NCI-H2196 (cell line): ENCODE data around the gene BANF2.

Experiments
- DNase-seq: peaks from one replicate; lab custom pipeline; 2025; ENCODE audit not compliant: unreplicated experiment; lab: John Stamatoyannopoulos, UW

BANF2 gene

DNA sequence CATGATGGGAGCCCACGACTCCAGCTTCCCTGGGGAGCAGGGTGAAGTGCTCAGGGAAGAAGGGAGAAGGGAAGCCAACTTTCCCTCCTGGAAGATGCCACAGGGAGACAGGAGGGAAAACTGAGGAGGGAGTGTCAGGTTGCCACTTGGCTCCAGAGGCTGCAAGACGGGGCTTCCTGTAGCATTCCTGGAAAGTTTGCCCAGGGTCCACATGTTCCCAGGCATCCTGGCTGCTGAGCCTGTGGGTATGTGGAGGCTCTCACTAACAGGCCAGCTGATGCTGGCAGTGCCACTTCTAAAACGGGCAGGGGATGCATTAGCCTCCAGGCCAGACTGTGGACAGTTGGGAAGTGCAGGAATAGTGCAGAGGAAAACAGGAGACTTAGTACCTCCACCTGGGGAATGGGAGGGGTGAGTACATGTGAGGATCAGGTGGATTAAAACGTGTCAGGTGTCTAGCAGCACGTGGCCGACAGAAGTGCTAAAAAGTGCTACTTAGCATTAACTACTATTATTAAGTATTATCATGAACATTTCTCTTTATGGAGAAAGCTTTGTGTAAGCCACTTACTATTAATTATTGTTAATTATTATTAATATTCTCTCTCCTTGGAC is 33.2 kb downstream of the BANF2 start:
- DNase-seq, result no peak

DNA sequence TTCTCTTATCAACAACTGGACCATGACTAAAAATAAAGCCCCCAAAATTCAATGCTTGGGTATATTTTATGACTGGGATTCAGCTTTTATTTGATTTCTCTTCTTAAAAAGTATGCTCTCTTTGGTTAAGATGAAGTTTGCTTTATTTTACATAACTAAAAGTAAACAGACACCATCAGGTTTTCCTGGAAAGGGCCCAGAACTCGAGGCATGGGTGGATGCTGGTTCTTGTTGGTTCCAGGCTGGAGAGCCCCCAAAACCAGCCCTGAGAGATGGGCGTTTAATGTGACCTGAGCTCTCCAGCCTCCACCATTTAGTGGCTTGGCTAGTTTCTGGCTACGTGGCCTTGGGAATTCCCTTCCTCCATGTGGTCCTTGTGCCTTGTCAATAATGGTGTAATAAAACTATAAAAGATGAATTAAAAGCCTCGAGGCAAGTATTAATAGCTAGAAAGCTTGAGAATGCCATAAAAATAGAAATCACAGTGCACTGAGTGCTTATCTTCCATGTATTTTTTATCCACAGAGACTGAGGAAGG is 34.1 kb downstream of the BANF2 start:
- DNase-seq, result no peak

DNA sequence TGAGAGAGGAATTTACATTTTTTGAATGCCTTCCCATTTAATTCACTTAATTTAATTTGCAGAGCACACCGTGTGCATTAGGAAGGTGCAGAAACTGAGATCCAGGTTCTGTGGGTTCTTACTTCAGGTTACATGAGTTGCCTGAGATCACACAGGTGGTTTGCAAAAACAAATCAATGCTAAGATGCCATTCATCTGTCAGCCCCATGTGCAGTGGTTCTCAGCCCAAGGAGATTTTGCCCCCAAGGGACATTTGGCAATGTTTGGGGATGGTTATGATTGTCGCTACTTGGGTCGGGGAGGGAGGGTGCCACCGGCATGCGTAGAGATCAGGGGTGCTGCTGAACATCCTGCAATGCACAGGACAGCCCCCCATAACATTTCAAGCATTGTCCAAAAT is 34.6 kb downstream of the BANF2 start:
- no peak for DNase-seq

DNA sequence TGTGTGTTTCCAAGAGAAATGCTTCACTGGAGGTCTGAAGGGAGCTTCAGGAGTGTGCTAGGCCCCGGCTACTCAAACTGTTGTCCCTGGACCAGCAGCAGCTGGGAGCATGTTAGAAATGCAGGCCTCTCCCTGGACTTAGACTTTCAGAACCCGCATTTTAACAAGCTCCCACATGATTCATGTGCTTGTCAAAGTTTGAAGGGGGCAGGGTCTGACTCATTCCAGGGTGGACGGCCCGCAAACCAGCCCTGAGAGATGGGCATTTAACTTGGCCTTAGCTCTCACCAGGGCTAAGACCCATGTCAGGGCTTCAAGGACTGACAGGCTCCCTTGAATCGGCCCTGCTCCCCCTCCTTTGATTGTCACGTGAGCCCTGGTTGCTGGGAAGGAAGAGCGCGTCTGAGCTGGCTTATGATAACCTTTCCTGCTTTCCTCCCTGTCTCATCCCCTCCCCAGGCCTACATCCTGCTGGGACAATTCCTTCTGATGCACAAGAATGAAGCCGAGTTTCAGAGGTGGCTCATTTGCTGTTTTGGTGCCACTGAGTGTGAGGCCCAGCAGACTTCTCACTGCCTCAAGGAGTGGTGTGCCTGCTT is 35.5 kb downstream of the BANF2 start:
- no peak for DNase-seq

DNA sequence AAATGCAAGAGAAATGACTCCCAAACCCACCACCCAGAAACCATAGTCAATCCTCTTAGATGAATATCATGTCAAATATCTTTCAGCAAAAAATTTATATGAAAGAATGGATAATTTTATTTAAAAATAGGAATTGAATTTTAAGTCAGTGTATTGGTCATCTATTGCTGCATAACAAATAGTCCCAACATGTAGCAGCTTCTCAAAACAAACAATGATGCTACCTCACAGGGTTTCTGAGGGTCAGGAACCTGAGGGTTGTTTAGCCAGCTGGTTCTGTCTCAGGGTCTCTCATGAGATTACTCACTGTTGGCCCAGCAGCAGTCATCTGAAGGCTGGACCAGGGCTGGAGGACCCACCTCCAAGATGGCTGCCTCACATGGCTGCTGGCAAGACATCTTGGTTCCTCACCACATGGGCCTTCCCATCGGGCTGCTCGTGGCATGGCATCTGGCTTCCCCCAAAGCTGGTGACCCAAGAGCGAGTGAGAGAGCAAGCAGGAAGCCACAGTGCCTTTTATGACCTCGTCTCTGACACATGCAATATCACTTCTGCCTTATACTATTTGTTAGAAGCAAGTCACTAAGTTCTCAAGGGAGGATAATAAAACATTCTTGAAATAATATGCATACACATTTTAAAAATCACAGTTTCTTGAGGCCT is 36.3 kb downstream of the BANF2 start:
- no peak for DNase-seq

DNA sequence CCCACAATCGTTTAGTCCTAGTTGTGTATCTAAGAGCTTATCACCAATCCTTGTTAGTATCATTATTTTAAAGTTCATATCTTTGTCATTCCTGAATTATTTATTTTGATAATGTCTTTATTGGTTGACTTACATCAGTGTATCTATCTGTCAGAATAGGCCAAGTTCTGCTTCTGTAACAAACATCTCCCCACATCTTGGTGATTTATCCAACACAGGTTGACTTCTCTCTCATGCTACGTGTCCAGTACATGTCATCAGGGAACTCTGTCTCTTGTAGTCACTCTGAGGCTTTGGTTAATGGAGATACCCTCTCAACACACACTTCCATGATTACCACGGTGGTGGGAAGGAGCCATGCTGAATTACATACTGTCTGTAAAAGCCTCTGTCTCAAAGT is 38.4 kb downstream of the BANF2 start:
- DNase-seq, result no peak

DNA sequence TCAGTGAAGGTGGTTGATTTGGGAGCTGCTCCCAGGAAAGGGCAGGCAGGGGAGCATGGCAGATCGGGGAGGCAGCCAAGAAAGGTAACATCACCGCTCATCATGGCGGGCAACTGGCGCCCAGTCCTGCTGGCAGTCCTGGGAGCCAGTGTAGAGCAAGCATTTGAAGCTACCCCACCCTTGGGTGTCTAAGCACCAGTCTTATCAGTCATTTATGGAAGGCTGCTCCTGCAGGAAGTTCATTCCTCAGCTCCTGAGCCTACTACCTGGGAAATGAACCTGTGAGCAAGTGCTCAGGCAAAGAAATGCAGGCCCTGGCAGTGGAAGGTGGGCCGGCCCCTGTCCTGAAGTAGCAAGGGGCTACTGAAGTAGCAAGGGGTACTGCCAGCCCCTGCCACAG is 41.5 kb downstream of the BANF2 start:
- DNase-seq, result no peak

DNA sequence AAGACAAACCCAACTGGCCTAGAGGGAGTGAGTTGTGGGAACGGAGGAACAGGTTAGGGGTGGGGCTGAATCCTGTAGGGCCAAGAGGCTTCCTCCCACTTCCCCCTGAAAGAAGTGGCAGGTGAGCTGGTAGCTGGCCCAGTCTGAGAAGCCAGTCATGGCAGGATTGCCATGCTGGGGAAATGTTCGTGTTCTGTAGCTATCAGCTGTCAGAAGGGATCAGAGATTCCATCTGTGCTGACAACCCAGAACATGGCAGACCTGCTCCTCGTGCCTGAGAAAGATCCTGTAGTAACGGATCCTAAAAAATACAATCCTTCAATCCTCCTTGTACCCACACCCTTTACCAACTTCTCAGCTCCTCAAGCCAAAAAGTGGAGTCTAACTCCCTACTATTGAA is 43.0 kb downstream of the BANF2 start:
- no peak for DNase-seq

DNA sequence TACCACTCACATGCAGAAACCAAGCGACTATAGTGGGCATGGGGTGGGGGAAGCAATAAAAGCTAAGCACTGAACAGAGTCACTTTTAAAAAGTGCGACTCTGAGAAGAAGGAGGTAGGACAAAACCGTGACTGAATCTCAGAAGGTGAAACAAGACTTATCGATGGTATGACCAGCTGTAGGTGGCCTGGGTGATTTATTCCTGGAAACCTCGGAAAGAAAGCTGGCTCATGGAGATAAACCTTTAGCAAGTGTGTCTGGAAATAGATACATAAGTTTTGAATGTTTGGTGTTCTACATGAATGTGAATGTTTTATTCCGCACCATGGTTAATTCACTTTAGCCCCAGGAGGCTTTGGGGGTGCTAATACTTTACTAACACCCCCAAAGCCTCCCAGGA is 43.9 kb downstream of the BANF2 start:
- no peak for DNase-seq

DNA sequence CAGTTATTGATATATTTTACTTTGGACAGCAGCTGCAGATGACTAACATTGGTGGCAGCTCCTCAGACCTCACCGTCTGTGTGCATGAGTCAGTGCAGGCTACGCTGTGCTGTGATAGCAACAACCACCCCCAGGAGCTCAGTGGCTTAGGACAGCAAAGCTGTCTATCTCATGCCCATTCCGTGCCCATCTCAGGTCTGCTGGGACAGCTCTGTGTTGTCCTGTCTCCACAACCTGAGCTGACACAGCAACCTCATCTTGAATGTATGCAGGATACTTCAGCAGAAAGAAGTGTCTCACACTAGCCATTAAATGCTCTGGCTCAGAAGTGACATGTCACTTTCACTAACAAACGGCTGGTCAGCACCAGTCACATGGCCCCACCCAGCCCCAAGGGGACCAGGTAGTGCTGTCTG is 47.7 kb downstream of the BANF2 start:
- DNase-seq, result no peak

DNA sequence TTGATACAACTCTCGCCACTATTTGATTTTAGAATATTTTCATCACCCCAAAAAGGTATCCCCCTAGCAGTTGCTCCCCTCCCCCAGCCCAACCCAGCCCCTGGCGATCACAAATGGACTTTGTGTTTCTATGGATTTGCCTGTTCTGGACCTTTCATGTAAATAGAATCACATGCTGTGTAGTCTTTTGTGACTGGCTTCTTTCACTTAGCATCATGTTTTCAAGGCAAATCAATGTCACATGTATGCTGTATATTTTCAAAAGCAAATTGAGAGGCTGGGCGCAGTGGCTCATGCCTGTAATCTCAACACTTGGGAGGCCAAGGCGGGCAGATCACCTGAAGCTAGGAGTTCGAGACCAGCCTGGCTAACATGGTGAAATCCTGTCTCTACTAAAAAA is 48.5 kb downstream of the BANF2 start:
- no peak for DNase-seq

DNA sequence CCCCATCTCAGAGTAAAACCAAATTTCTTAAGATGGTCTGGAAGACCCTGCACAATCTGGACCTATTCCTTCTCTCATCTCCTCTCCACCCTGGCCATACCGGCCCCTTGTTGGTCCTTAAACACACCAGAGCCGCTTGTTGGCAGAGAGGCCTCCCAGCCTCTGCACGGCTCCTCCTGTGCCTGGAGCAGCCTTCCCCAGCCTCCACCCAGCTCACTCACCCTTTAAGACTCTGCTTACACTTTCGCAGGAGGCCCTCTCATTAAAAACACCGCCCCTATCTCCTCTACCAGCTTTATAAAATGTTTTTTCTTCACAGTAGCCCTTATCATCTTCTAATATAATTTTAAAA is 49.8 kb downstream of the BANF2 start:
- no peak for DNase-seq

DNA sequence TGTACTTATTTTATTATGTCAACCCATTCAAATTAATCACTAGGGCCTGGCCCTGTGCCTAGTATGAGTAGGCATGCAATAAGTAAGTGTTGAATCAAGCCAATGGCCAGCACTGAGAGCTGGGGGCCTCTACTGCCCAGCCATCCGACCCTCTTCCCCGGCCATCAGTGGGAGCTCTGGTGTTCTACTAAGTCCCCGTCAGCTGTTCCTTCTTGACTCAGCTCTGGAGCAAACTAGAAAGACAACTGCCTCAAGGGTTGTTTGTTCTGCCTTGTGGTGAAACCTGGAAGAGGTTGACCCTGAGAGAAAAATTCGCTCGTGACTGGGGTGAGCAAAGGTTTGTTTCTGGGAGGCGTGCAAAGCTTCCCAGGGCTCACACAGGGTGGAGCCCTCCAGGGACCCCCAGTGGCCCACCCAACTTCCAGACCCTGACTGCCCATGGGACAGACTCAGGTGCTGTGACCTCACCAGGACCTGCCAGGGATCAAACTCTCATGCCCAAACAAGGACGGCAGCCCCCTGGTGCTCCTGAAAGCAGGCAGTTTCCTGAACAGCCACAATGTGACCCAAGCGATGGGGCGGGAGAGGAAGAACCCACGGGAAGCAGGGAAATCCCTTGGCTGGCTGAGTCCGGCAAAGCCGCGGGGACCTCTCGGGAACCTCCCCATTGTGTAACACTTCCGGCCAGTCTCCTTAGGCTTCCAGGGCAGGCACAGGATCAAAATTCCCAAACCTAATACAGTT is 50.4 kb downstream of the BANF2 start:
- no peak for DNase-seq

DNA sequence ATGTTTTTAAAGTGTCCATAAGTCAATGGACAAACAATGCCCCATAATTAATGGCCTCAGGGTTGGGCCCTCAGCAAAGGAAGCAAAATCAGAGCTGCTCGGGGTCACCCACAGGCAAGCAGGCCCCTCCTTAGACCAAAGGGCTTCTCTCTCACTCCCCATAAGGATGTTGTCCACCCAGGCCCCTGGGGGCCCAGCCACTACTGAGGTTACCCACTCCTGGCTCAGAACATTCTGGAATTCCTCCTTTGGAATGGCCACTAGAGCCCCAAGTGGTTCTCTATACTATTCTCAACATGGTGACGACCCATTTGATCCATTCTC is 50.9 kb downstream of the BANF2 start:
- DNase-seq, result no peak

DNA sequence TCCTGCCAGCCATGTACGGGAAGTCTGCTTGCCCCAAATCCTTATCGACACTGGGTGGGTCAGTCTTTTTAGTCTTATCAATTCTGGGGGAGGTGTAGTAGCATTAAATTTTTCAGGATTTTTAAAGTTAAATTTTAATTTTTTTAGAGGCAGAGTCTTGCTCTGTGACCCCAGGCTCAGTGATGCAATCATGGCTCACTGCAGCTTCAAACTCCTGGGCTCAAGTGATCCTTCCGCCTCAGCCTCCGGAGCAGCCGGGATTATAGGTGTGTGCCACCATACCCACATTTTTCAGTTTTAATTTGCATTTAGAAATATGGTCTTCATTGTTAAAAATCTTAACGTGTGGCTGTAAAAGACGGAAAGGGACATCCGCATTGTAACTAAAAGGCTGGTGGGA is 51.9 kb downstream of the BANF2 start:
- DNase-seq, result no peak

DNA sequence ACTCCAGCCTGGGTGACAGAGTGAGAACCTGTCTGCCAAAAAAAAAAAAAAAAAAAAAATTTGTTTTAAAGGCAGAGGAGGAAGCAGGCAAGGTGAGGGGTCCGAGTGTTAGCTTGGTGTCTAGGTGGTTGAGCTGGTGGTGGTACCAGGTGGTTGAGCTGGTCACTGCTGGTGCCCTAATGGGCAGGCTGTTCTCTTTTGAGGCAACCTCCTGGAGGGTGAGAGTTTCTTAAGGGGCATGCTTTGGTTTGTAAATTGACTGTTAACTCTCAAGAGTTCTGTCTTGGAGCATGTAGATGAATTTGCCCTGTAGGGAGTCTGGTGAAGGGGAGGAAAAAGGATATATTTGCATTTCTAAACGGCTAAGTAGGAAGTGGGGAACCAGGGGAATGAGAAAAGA is 52.7 kb downstream of the BANF2 start:
- DNase-seq, result no peak

DNA sequence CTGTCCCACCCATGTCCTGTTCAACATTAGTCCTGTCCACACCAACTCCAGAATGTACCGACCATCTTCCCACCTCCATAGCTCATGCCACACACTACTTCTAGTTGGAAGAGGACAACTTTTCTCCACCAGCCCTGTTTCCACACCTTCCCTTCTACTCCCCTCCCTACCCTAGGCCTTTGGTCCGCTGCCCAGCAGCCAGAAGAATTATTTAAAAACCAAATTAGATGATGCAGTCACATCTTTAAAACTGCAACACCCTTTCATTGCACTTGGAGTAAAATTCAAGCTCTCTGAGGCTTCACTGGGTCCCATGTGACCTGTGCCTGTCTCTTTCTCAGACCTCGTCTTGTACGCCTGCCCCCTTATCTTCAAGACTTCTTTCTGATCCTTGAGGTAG is 53.8 kb downstream of the BANF2 start:
- no peak for DNase-seq

DNA sequence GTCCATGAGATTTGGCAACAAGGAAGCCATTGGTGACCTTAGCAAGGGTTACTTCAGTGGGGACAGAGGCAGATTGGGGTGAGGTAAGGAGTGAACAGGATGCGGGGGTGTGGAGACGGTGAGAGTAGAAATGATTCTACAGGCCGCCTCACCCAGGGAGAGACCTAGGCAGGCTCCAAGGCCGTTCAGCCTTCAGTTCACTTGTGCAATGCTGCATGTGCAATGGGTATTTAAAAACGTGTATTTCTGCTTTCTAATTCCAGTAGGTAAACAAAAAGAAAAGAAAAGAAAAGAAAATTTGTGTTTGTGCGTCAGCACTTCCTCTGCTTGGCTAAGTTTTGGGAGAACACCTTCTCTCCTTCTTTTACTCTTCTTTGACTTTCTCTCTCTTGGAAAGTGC is 56.8 kb downstream of the BANF2 start:
- DNase-seq, result no peak

DNA sequence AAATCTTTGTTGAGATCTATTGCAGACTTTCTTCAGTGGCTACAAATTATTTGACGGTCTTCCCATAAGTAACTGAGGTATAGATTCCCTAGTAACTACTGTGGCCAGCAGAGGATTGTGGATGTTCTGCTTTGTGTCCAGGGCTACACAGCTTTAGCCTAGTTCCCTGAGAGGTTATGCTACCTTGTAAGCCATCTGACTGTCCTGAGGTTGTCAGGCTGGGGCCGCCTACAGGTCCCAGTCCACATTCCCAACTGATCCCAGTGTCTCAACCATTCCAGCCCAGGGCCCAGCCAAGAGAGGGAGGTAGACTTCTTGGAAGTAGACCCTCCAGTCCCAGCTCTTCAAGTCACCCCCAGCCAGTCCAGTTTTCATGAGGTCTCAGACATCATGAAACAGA is 57.7 kb downstream of the BANF2 start:
- no peak for DNase-seq

DNA sequence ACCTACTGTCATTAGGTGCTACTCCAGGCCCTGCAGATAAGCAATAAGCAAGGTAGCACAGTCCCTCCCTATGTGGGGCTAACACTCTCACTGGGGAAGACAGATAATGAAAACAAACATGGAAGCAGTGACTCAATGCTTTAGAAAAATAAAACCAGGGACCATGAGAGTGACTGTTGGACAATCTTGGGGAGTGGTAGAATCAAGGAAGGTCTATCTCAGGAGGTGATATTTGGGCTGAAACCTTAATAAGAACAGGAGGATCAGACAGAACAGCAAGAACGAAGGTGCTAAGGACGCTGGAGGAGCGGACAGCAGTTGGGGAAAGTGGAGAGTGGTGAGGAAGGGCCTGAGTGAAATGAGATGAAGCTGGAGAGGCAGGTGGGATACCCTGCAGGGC is 58.2 kb downstream of the BANF2 start:
- no peak for DNase-seq

DNA sequence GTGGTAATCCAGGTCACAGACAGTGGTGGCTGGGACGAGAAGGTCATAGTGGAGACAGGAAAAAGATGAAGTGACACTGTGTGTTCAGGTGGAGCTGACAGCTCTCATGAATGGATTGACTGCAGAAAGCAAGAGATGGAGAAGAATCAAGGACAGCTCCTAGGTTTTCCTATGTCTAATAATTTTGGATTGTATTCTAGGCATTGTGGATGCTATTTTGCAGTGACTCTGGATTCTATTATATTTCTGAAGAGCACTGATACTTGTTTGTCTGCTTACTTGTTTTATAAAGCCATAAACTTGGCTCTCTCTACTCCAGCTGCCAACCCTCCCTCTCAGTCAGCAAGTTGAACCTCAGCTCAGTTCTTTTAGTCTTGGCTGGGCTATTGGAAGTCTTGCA is 58.7 kb downstream of the BANF2 start:
- DNase-seq, result no peak

DNA sequence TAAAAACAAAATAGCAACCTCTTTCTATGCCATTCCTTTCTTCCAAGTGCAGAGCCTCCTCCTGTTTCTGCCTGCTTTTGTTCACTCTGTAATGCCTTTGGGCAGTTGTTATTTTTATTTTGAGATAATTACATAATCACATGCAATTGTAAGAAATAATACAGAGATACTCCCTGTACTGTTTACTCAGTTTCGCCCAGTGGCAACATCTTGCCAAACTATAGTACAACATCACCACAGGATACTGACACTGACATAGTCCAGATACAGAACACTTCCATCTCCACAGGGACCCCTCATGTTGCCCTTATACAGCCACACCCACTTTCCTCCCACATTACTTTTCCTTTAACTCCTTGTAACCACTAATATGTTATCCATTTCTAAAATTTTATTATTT is 59.7 kb downstream of the BANF2 start:
- no peak for DNase-seq
